ENCODE measurements around the gene ITGA1.

Gene ITGA1

DNA sequence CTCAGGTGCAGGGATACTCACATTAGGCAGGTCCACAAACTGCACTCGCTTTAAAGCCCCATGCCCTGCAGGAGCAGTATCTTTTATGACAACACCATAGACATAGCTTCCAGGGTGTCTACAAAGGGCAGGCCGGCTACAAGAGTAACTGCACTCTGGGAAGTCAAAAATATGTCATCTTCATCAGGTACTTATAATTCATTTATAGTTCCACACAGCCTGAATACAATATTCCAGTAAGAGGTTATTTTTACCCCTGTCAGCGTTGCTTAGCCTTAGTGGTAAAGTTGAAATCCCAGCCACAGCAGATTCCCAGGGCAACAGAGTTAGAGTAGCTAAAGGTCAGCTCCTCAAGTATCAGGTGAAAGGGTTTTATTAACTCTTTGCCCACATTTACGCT lies 119.1 kb downstream of the ITGA1 start:
- TF ChIP-seq, protein P1, sequence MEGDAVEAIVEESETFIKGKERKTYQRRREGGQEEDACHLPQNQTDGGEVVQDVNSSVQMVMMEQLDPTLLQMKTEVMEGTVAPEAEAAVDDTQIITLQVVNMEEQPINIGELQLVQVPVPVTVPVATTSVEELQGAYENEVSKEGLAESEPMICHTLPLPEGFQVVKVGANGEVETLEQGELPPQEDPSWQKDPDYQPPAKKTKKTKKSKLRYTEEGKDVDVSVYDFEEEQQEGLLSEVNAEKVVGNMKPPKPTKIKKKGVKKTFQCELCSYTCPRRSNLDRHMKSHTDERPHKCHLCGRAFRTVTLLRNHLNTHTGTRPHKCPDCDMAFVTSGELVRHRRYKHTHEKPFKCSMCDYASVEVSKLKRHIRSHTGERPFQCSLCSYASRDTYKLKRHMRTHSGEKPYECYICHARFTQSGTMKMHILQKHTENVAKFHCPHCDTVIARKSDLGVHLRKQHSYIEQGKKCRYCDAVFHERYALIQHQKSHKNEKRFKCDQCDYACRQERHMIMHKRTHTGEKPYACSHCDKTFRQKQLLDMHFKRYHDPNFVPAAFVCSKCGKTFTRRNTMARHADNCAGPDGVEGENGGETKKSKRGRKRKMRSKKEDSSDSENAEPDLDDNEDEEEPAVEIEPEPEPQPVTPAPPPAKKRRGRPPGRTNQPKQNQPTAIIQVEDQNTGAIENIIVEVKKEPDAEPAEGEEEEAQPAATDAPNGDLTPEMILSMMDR (IDR thresholded peaks at IDR 0.05; ENCODE audit: insufficient read depth, low read depth, low read length, missing control alignments), result no peak
- no peak for DNase-seq (ENCODE audit: low read depth)
- H3K4me3 ChIP-seq (ENCODE audit: low read depth, low read length), result no peak overlapping the region

DNA sequence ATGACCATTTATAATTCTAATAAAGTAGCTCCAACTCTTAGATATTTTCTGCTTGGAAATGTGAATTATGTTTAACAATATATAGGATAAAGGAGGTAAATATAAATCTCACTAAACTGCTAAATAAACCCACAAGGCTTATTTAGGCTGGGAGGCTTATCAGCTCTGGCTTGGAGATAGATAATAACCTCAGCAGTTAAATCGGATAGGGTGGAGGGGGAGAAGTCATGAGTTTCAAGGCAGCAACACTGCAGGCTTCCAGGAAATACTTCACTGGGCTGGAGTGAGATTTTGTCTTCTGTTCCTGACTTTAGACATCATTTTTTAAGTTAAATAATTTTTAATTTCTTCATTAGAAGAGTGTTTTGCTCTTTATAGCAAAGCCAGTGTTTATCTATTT lies 121.5 kb downstream of the ITGA1 start:
- no peak overlapping the region for H3K4me3 ChIP-seq (ENCODE audit: low read depth, low read length)
- TF ChIP-seq, protein P1 (IDR thresholded peaks at IDR 0.05; ENCODE audit: insufficient read depth, low read depth, low read length, missing control alignments), result no peak
- DNase-seq (ENCODE audit: low read depth), result no peak

DNA sequence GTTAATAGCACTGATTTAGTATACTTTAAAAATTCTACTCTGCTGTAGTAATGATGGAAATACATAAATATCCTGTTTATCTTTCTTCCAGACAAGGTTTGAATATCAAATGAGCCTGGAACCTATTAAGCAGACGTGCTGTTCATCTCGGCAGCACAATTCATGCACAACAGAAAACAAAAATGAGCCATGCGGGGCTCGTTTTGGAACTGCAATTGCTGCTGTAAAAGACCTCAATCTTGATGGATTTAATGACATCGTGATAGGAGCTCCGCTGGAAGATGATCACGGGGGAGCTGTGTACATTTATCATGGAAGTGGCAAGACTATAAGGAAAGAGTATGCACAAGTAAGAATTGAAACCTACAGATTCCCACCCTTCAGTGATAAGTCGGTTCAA lies 122.4 kb downstream of the ITGA1 start:
- no peak overlapping the region for H3K4me3 ChIP-seq (ENCODE audit: low read depth, low read length)
- DNase-seq (ENCODE audit: low read depth), result no peak
- TF ChIP-seq, protein P1 (IDR thresholded peaks at IDR 0.05; ENCODE audit: insufficient read depth, low read depth, low read length, missing control alignments), result no peak

DNA sequence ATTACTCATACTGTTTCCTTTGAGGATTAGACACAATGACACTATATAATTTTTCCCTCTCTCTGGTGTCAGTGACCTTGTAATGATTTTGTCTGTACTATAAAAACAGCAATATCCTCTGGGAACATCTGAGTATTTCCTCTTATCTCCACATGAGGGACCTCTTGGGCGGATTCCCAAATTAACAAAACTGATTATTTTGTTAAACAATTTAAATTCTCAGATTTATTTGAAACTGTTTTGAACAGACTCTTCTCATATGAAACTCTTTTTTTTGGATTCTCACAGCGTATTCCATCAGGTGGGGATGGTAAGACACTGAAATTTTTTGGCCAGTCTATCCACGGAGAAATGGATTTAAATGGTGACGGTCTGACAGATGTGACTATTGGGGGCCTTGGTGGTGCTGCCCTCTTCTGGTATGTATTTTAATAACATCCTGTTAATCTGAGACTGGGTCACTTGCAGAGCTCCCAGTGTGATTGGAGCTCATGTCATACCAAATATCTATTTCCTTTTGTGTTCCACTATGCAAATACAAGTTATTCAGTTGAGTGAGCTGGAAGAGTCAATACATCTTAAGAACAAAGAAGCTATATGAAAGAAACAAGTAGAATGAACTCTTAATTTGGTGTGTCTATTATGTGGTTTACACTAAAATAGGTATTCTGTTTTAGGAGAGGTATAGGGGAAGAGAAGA lies 127.6 kb downstream of the ITGA1 start:
- TF ChIP-seq, protein P1 (IDR thresholded peaks at IDR 0.05; ENCODE audit: insufficient read depth, low read depth, low read length, missing control alignments), result peak; percentile 64
- peak; percentile 77 for DNase-seq (ENCODE audit: low read depth)
- peak overlapping the region; percentile 33 for H3K4me3 ChIP-seq (ENCODE audit: low read depth, low read length)

DNA sequence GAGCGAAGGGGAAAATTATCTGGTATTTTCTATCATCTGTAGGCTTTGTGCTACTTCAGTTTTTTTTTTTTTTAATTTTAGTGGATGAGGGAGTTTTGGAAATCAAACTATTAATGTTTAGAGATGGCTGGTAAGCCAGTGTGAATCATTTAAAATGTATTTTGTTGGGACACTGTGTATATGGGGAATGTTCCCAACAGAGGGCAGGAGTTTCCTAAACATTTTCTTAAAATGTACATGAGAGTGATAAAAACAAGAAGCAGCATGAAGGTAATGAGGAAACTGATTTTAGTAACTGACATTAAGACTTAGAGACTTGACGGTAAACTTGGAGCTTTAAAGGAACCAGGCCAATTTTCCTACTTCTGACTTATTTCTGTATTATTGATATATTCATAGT lies 133.2 kb downstream of the ITGA1 start:
- TF ChIP-seq, protein P1 (IDR thresholded peaks at IDR 0.05; ENCODE audit: insufficient read depth, low read depth, low read length, missing control alignments), result no peak
- no peak for DNase-seq (ENCODE audit: low read depth)
- H3K4me3 ChIP-seq (ENCODE audit: low read depth, low read length), result no peak overlapping the region

DNA sequence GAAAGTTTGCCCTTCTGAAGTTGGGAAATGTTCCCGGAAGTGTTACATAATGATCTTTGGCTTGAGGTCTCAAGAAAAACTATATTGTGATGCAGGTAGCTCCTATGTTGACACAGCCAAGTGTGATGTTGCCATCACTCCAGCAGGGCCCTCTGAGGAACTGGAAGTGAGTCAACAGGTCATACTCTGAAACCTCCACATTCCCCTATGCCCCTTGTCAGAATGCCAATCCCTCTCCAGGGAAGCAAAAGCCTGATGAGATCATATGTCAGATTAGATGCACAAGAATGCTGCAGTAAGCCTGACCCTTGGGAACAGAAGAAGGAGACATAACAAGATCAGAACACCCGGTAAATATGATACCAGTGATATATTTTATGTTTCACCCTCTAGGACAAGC lies 134.7 kb downstream of the ITGA1 start:
- no peak for DNase-seq (ENCODE audit: low read depth)
- TF ChIP-seq, protein P1 (IDR thresholded peaks at IDR 0.05; ENCODE audit: insufficient read depth, low read depth, low read length, missing control alignments), result no peak
- H3K4me3 ChIP-seq (ENCODE audit: low read depth, low read length), result no peak overlapping the region

DNA sequence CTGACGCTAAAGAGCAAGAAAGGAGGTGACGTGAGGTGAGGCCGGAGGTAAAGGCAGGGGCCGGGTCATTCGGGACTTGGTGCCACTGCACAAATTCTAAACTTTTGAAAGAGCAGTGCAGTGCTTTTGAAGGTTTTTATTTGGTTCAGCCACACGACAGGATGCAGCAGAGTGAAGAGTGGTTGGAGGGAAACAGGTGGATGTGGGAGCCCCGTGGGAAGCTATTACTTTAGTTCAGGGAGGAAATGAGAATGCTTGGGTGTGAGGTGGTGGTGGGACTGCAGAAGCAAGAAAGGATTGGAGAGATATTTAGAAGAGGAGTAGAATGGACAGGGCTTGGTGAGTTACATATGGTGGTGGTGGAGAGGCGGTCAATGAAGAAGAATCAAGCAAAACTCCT lies 136.7 kb downstream of the ITGA1 start:
- no peak for DNase-seq (ENCODE audit: low read depth)
- TF ChIP-seq, protein P1 (IDR thresholded peaks at IDR 0.05; ENCODE audit: insufficient read depth, low read depth, low read length, missing control alignments), result no peak
- no peak overlapping the region for H3K4me3 ChIP-seq (ENCODE audit: low read depth, low read length)
